ENCODE measurements around the gene TMEM247. TPM values are rescaled to one million over a fixed set of nuclear protein-coding genes. Genes with fewer than 3 reads are reported as not detected.

TMEM247 gene
- total and polyA plus RNA-seq, 10 of the 15 experiments (the other 5 are each of a cell fraction or from before 2014, with no cell fraction given): not detected

- TF ChIP-seq CEBPZ (IDR thresholded peaks at IDR 0.05; ENCODE audit: low read depth, low read length) (no peak), TCF12 (IDR thresholded peaks at IDR 0.05; ENCODE audit: low read depth, low read length) (no peak), CBFB (IDR thresholded peaks at IDR 0.05; ENCODE audit: low read depth) (no peak), SKIL (IDR thresholded peaks at IDR 0.05; ENCODE audit: low read depth, poor library complexity, severe bottlenecking) (no peak), STAT3 (IDR thresholded peaks at IDR 0.05; ENCODE audit: low read depth, low read length) (no peak), SUPT20H (IDR thresholded peaks at IDR 0.05; ENCODE audit: borderline replicate concordance, control insufficient read depth, low read depth, low read length) (no peak), NFXL1 (IDR thresholded peaks at IDR 0.05; ENCODE audit: borderline replicate concordance) (no peak), HDAC6 (IDR thresholded peaks at IDR 0.05; ENCODE audit: unreplicated experiment) (no peak)
- H3K27ac ChIP-seq (ENCODE audit: control insufficient read depth, insufficient read depth): no peak overlapping the region
- BruUV-seq (replicated peaks): no TSS peak
- no peaks in the 10 kb centered on the region for H3K4me1 ChIP-seq (ENCODE audit: control insufficient read depth, insufficient read depth, low read length)
- in situ Hi-C loops (cut with MboI) (loop anchor here (5.0 kb wide), 1 partner anchor 418 kb away; no protein-coding TSS in a partner anchor), intact Hi-C loops (cut with micrococcal nuclease; ENCODE audit: unreplicated experiment) (no loop called here)
- ChIA-PET CTCF (interaction anchor here (0.9 to 1.5 kb wide), 5 partner anchors 7 to 407 kb away, joined by 3 to 9 read pairs (median 4); no protein-coding TSS in a partner anchor), POLR2A (interaction anchor here (0.6 to 1.9 kb wide), 3 partner anchors 28 to 71 kb away, joined by 3 to 5 read pairs (median 4); no protein-coding TSS in a partner anchor), RAD21 (ENCODE audit: unreplicated experiment) (interaction anchor here (0.9 to 3.1 kb wide), 9 partner anchors 12 to 853 kb away, joined by 3 to 13 read pairs (median 3); no protein-coding TSS in a partner anchor), SMC1A (ENCODE audit: uncharacterized antibody, unreplicated experiment) (interaction anchor here (0.6 to 4.0 kb wide), 15 partner anchors 12 to 479 kb away, joined by 3 to 20 read pairs (median 5); no protein-coding TSS in a partner anchor)
- FAIRE-seq: no peak
- no peaks in the 10 kb centered on the region for H3K79me2 ChIP-seq (ENCODE audit: control insufficient read depth, insufficient read depth, low read length)
- H2AFZ ChIP-seq (ENCODE audit: control insufficient read depth, low read depth, low read length): no peak overlapping the region
- H3K4me3 ChIP-seq: no peak overlapping the region
- no peak for ATAC-seq
- no peaks in the 10 kb centered on the region for H3K27me3 ChIP-seq (replicated peaks in 1 of 2; ENCODE audit: control insufficient read depth in 2 of 2, insufficient read depth in 2 of 2, low read length in 1 of 2)
- no peak overlapping the region for H3K4me2 ChIP-seq (ENCODE audit: control insufficient read depth, insufficient read depth)
- DNase-seq (ENCODE audit: low read depth, low spot score): no peak
- 47% methylated on average over 2 of the region's 2 CpGs for WGBS (ENCODE audit: insufficient coverage, insufficient replicate concordance, low lambda C conversion rate, missing lambda C conversion rate)
- no peaks in the 10 kb centered on the region for H3K36me3 ChIP-seq (ENCODE audit: control insufficient read depth in 2 of 2, insufficient read depth in 2 of 2, low read length in 1 of 2)
- H3K9ac ChIP-seq (ENCODE audit: control insufficient read depth, insufficient read depth, low read length): no peak overlapping the region
- no peaks in the 10 kb centered on the region for H3K9me3 ChIP-seq (replicated peaks; ENCODE audit: control insufficient read depth, insufficient read depth, low read length)
- H4K20me1 ChIP-seq (ENCODE audit: control insufficient read depth, insufficient read depth): no peaks in the 10 kb centered on the region
Measured at GRCh38 chr2:46469700-46470099, 9.7 kb upstream of the TMEM247 start.

Data from GM12878 (cell line).